SIG-M5 treated with dmso at 0.1 percent for 504 hours (cell line): ENCODE results near the gene MORC4.

Experiments
- DNase-seq: peaks from one replicate; lab custom pipeline; 2025; ENCODE audit not compliant: unreplicated experiment; lab: John Stamatoyannopoulos, UW

The MORC4 gene

GRCh38 chrX:106917830-106918500 is 82.0 kb downstream of the MORC4 start:
- DNase-seq, result no peak

GRCh38 chrX:106912864-106913263 is 87.1 kb downstream of the MORC4 start:
- no peak for DNase-seq

DNA sequence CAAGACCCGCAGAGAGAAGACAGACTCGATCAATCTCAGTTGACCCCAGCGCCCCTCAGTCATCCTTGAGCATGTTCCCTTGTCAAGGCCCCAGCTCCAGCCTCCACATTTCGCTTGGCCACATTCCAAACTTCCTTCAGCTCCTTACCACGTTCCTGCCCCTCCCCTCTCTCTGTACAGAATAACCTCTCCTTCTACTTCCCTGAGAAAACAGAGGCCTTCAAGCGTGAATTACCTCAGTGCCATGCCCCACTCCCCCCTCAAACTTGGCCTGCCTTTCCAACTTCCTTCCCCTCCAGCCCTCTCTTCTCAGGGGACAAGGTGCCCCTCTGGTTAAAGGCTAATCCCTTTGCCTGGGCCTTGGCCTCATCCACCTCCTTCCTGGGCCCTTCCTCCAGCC is 93.7 kb downstream of the MORC4 start:
- DNase-seq, result no peak

- no peak for DNase-seq
These were observed 94.8 kb downstream of the MORC4 start for GRCh38 chrX:106905064-106905708.

GRCh38 chrX:106903856-106904528 is 96.0 kb downstream of the MORC4 start:
- no peak for DNase-seq

DNA sequence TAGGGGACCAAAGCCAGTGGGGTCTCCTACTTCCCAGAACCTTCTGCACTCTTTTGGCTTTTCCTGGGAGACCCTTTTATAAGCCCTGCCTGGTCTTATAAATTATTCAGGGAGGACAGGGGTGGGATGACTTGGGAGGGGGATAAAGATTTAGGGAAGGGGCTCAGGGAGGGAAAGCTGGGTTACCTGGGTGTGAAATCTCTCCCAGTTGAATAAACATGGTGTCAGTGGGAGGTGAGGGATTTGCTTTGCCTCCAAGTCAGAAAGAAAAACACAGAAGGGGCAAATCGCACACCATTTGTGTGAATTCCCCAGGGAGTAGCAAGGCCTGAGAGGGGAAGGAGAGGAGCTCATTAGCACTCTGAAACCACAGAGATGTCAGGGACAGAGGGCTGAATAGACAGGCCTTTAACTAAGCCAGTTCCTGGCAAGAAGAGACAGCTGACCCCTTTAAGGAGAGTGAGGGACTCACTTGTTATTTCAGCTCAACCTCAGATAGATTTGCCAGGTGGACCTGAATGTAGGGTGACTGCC is 96.7 kb downstream of the MORC4 start, which contains the start of gene RIPPLY1:
TSS of gene RIPPLY1 (minus strand) at position 51 of the 534 bp plus-strand sequence. CDS start 54 bp downstream, outside the sequence.
- DNase-seq, result no peak

GRCh38 chrX:106902684-106903083 is 97.3 kb downstream of the MORC4 start:
- no peak for DNase-seq

DNA sequence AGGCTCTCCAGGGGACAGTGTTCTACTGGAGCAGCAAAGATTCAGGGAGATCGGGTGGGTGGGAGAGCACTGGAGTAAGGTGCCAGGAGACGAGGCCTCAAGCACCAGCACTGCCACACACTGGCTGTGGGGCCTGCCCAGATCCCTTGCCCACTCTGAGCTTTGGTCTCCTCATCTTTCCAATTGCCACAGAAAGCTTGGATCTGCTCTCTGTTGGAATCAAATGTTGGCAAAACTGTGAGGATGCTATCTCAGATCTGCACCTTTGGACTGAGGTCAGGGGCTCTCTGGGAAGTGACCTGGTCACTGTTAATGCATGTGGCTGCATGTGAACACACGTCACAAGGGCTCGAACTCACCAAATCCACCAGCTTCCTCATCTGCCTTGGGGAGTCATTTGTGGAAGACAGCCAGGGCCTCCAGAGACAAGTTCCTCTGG is 98.2 kb downstream of the MORC4 start:
- DNase-seq, result no peak

- DNase-seq, result no peak
These were observed 98.7 kb downstream of the MORC4 start for GRCh38 chrX:106901341-106901740.

- no peak for DNase-seq
These were observed 100.2 kb downstream of the MORC4 start for GRCh38 chrX:106899841-106900240.

- DNase-seq, result no peak
These were observed 100.7 kb downstream of the MORC4 start for GRCh38 chrX:106899276-106899675.

- DNase-seq, result peak; percentile 33
These were observed 101.5 kb downstream of the MORC4 start for GRCh38 chrX:106898462-106898861.

GRCh38 chrX:106897259-106897658 is 102.8 kb downstream of the MORC4 start:
- DNase-seq, result no peak

DNA sequence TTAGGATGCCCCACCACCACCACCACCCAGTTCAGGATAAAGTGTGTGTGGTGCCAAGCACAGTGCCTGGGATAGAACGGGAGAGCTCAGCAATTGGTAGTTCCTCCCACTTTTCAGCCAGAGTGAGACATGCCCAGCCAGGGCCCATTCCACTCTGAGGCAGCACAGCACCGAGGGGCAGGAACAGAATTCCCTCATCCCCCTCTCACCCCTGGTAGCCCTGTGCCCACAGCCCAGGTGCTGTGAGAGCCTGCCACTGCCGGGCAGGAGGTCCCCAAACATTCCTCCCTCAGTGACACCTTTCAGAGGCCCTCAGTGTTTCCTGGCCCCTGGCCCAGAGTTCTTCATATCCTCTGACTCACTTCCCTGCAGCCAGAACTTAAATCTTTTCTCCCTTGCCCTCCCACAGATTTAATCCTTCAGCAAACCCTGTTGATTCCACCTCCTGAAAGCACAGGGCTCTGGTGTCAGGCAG is 105.0 kb downstream of the MORC4 start:
- no peak for DNase-seq

GRCh38 chrX:106894392-106894909 is 105.6 kb downstream of the MORC4 start:
- peak; percentile 40 for DNase-seq

GRCh38 chrX:106891762-106892460 is 108.1 kb downstream of the MORC4 start:
- DNase-seq, result no peak
